GM19463 (cell line): ENCODE measurements around the gene TREX2.

Experiments
- ATAC-seq: cut with Tn5 transposase; IDR thresholded peaks from one replicate; pipeline ENCODE4 v1.9.1; 2021; ENCODE audit warnings: mild to moderate bottlenecking, moderate library complexity; ENCODE audit not compliant: unreplicated experiment

TREX2 gene

GRCh38 chrX:153440556-153441135 lies 5.2 kb downstream of the TREX2 start:
- no peak for ATAC-seq

- ATAC-seq = no peak
Observed at GRCh38 chrX:153439977-153440376, 5.9 kb downstream of the TREX2 start.

GRCh38 chrX:153438532-153438931 lies 7.3 kb downstream of the TREX2 start:
- ATAC-seq = no peak

- ATAC-seq = no peak
Observed at GRCh38 chrX:153435845-153436244, 10.0 kb downstream of the TREX2 start.

- no peak for ATAC-seq
Observed at GRCh38 chrX:153434801-153435200, 11.1 kb downstream of the TREX2 start.

GRCh38 chrX:153433781-153434285 lies 12.0 kb downstream of the TREX2 start:
- ATAC-seq = no peak

GRCh38 chrX:153433161-153433680 lies 12.6 kb downstream of the TREX2 start:
- no peak for ATAC-seq

- no peak for ATAC-seq
Observed at GRCh38 chrX:153430796-153431195, 15.1 kb downstream of the TREX2 start.

GRCh38 chrX:153426204-153426603 lies 19.7 kb downstream of the TREX2 start:
- no peak for ATAC-seq

GRCh38 chrX:153423652-153424051 lies 22.2 kb downstream of the TREX2 start:
- ATAC-seq = no peak

- ATAC-seq = no peak
Observed at GRCh38 chrX:153421856-153422255, 24.0 kb downstream of the TREX2 start.

- ATAC-seq = no peak
Observed at GRCh38 chrX:153420851-153421599, 24.8 kb downstream of the TREX2 start.

GRCh38 chrX:153417637-153418036 lies 28.2 kb downstream of the TREX2 start:
- ATAC-seq = no peak

GRCh38 chrX:153416781-153417450 lies 28.9 kb downstream of the TREX2 start:
- ATAC-seq = no peak

GRCh38 chrX:153414856-153415510 lies 30.9 kb downstream of the TREX2 start:
- no peak for ATAC-seq

GRCh38 chrX:153413731-153414130 lies 32.1 kb downstream of the TREX2 start:
- no peak for ATAC-seq

- no peak for ATAC-seq
Observed at GRCh38 chrX:153412746-153413720, 32.8 kb downstream of the TREX2 start.

- no peak for ATAC-seq
Observed at GRCh38 chrX:153411988-153412574, 33.8 kb downstream of the TREX2 start.

GRCh38 chrX:153411255-153411987 lies 34.4 kb downstream of the TREX2 start, which contains the start of gene ZFP92:
TSS of gene ZFP92 (plus strand) at chrX:153411472. CDS start at chrX:153418323, 6,851 bp downstream.
- ATAC-seq = peak; percentile 59
